ENCODE results near the gene GOLGA6L10. TPM values are rescaled to one million over a fixed set of nuclear protein-coding genes. Genes with fewer than 3 reads are reported as not detected.

GOLGA6L10 gene
- total RNA-seq, 1 experiment from 2014 or later = 3.8 TPM

DNA sequence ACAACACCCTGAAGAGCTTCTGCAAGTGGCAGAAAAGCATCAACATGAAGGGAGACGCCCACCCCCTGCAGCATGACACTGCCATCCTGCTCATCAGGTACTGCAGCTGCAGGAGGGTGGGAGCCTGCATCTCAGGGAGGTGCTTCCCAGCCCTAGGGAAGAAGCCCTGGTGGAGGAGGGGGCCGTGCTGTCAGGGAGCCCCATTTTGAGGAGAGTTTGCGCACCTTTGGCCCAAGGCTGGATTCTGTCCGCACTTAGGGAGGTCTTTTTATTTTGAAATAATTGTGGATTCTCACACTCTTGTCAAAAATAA is 44.5 kb downstream of the GOLGA6L10 start:
- POLR2A ChIA-PET = no interaction called here
- CTCF ChIA-PET = no interaction called here
- Histone ChIP-seq H3K9me3 (no peaks in the 10 kb centered on the region), H3K4me1 (no peaks in the 10 kb centered on the region), H3K36me3 (ENCODE audit: control insufficient read depth, insufficient read depth, low read length) (no peaks in the 10 kb centered on the region), H3K4me3 (ENCODE audit: low read depth, low read length) (no peak overlapping the region), H3K27me3 (replicated peaks; ENCODE audit: control insufficient read depth, insufficient read depth, low read length) (no peaks in the 10 kb centered on the region)
- no peak for DNase-seq
- Mint-ChIP-seq H3K4me1 (ENCODE audit: low read depth, unreplicated experiment) (no peaks in the 10 kb centered on the region), H3K27ac (ENCODE audit: unreplicated experiment) (no peak overlapping the region), H3K9me3 (ENCODE audit: unreplicated experiment) (no peaks in the 10 kb centered on the region), H3K36me3 (ENCODE audit: insufficient read depth, unreplicated experiment) (no peaks in the 10 kb centered on the region), H3K4me3 (ENCODE audit: unreplicated experiment) (no peak overlapping the region), H3K27me3 (ENCODE audit: insufficient read depth, unreplicated experiment) (peaks cover 2% of the 10 kb centered on the region)
- TF ChIP-seq, protein P1, sequence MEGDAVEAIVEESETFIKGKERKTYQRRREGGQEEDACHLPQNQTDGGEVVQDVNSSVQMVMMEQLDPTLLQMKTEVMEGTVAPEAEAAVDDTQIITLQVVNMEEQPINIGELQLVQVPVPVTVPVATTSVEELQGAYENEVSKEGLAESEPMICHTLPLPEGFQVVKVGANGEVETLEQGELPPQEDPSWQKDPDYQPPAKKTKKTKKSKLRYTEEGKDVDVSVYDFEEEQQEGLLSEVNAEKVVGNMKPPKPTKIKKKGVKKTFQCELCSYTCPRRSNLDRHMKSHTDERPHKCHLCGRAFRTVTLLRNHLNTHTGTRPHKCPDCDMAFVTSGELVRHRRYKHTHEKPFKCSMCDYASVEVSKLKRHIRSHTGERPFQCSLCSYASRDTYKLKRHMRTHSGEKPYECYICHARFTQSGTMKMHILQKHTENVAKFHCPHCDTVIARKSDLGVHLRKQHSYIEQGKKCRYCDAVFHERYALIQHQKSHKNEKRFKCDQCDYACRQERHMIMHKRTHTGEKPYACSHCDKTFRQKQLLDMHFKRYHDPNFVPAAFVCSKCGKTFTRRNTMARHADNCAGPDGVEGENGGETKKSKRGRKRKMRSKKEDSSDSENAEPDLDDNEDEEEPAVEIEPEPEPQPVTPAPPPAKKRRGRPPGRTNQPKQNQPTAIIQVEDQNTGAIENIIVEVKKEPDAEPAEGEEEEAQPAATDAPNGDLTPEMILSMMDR (IDR thresholded peaks at IDR 0.05; ENCODE audit: insufficient read depth in 1 of 2, low read depth in 1 of 2, low read length in 1 of 2, severe bottlenecking in 1 of 2, unreplicated experiment in 1 of 2) = no peak
- BruUV-seq (replicated peaks) = no TSS peak
- intact Hi-C loops (cut with micrococcal nuclease; ENCODE audit: unreplicated experiment) = no loop called here

DNA sequence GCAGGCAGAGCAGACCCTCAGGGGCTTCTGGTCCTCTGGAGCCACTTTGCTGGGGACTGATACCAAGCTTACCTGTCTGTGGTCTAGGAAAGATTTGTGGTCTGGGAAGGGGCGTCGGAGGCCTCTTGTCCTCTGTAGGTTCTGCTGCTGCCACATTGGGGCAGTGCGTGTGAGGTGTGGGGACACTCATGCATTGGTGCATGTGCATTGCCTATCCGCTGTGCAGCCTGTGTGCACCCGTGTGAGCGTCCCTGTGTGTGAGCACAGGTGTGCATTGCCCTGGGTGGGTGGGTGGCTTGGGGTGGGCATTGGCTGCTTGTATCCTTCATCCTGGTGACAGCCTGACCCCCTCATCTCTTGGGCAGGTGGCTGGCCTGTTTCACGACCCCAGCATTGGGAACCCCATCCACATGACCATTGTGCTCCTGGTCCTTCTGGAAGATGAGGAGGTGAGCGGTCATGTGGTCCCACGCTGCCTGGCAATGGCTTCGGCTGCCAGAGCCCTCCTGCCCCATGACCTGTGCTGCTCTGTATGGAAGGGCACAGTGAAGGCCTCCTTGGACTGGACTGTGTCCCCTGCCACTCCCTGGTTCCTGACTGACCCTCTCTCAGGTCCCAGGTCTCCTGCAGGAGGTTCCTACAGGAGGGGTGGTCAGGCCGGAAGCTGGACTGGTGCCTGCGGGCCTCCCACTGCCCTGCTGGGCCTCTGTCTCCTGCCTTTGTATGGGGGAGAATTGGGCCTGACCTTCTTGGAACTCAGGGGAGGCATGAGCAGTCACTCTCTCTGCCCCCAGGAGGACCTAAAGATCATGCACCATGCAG is 45.1 kb downstream of the GOLGA6L10 start:
- Mint-ChIP-seq H3K4me1 (ENCODE audit: low read depth, unreplicated experiment) (no peaks in the 10 kb centered on the region), H3K27ac (ENCODE audit: unreplicated experiment) (no peak overlapping the region), H3K27me3 (ENCODE audit: insufficient read depth, unreplicated experiment) (peaks cover 2% of the 10 kb centered on the region), H3K4me3 (ENCODE audit: unreplicated experiment) (no peak overlapping the region), H3K9me3 (ENCODE audit: unreplicated experiment) (no peaks in the 10 kb centered on the region), H3K36me3 (ENCODE audit: insufficient read depth, unreplicated experiment) (no peaks in the 10 kb centered on the region)
- Histone ChIP-seq H3K27me3 (replicated peaks; ENCODE audit: control insufficient read depth, insufficient read depth, low read length) (no peaks in the 10 kb centered on the region), H3K9me3 (no peaks in the 10 kb centered on the region), H3K4me1 (no peaks in the 10 kb centered on the region), H3K4me3 (ENCODE audit: low read depth, low read length) (no peak overlapping the region), H3K36me3 (ENCODE audit: control insufficient read depth, insufficient read depth, low read length) (no peaks in the 10 kb centered on the region)
- no peak for DNase-seq
- no TSS peak for BruUV-seq (replicated peaks)
- intact Hi-C loops (cut with micrococcal nuclease; ENCODE audit: unreplicated experiment) = no loop called here
- ChIA-PET CTCF (no interaction called here), POLR2A (no interaction called here)
- TF ChIP-seq, protein P1 (IDR thresholded peaks at IDR 0.05; ENCODE audit: insufficient read depth in 1 of 2, low read depth in 1 of 2, low read length in 1 of 2, severe bottlenecking in 1 of 2, unreplicated experiment in 1 of 2) = no peak

DNA sequence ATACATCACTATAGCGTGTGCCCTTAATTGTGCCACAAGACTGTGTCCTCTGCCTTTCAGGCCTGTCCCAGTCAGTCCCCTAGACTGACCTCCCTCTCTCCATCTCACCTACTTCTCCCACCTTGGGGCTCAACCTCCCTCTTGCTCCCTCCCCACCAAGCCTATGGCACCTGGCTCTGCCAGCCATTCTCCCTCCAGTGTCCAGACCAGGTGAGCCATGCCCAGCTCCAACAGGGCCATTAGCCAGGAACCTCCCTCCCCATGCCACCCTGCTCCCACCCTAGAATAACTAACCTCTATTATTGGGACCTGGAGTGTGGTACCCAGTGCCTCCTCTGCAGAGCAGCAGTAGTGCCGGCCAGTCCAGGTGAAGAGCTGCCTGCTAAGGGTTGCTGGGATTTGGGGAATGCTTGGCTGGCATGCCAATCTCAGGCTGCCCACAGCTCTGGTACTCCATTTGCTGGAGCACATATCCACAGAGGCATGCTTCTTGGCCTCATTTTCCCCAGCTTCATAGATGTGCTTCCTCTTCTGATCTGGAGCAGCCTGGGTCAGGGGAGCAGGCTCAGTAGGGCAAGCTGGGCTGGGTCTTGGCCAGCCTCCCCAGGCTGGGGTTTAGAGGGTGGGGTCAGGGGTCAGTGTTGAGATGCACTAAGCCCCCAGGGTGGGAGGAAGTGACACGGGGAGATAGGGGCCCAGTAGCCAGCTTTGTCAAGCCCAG is 47.8 kb downstream of the GOLGA6L10 start:
- H3K27me3 ChIP-seq (replicated peaks; ENCODE audit: control insufficient read depth, insufficient read depth, low read length) = no peaks in the 10 kb centered on the region
- H3K4me1 ChIP-seq = no peaks in the 10 kb centered on the region
- DNase-seq = no peak
- Mint-ChIP-seq H3K4me3 (ENCODE audit: unreplicated experiment) (no peak overlapping the region), H3K27me3 (ENCODE audit: insufficient read depth, unreplicated experiment) (no peaks in the 10 kb centered on the region), H3K9me3 (ENCODE audit: unreplicated experiment) (no peaks in the 10 kb centered on the region), H3K27ac (ENCODE audit: unreplicated experiment) (no peak overlapping the region), H3K4me1 (ENCODE audit: low read depth, unreplicated experiment) (no peaks in the 10 kb centered on the region), H3K36me3 (ENCODE audit: insufficient read depth, unreplicated experiment) (no peaks in the 10 kb centered on the region)
- H3K4me3 ChIP-seq (ENCODE audit: low read depth, low read length) = no peak overlapping the region
- H3K9me3 ChIP-seq = no peaks in the 10 kb centered on the region
- CTCF ChIA-PET = no interaction called here
- POLR2A ChIA-PET = no interaction called here
- TF ChIP-seq, protein P1 (IDR thresholded peaks at IDR 0.05; ENCODE audit: insufficient read depth in 1 of 2, low read depth in 1 of 2, low read length in 1 of 2, severe bottlenecking in 1 of 2, unreplicated experiment in 1 of 2) = no peak
- no TSS peak for BruUV-seq (replicated peaks)
- intact Hi-C loops (cut with micrococcal nuclease; ENCODE audit: unreplicated experiment) = no loop called here
- H3K36me3 ChIP-seq (ENCODE audit: control insufficient read depth, insufficient read depth, low read length) = no peaks in the 10 kb centered on the region
